ENCODE results near the gene ZSCAN12.

DNA sequence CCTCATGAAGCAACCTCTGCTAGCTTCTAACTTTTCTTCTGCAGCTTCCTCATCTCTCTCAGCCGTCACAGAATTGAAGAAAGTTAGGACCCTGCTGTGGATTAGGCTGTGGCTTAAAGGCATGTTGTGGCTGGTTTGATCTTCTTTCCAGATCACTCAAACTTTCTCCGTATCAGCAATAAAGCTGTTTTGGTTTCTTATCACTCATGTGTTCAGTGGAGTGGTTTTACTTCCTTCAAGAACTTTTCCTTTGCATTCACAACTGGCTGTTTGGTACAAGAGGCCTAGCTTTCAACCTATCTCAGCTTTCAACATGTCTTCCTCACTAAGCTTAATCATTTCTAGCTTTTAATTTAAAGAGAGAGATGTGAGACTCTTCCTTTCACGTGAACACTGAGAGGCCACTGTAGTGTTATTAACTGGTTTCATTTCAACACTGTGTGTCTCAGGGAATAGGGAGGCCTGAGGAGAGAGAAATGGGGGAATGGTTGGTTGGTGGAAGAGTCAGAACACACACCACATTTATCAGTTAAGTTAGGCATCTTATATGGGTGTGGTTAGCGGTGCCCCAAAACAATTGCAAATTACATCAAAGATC is 26.5 kb upstream of the ZSCAN12 start:
- TF ChIP-seq EZH2phosphoT487 (IDR thresholded peaks at IDR 0.05; ENCODE audit: insufficient read depth, low read depth) (no peak), EZH2 (IDR thresholded peaks at IDR 0.05; ENCODE audit: insufficient read depth, poor library complexity, severe bottlenecking) (no peak)
